ENCODE measurements around the gene OXCT1.

Gene OXCT1

GRCh38 chr5:41785061-41785460 lies 85.2 kb downstream of the OXCT1 start:
- no peak for TF ChIP-seq MYC (IDR thresholded peaks at IDR 0.05; ENCODE audit: low read depth, low read length)
- no peak for TF ChIP-seq POLR2A (IDR thresholded peaks at IDR 0.05; ENCODE audit: extremely low read depth, insufficient read length)
- TF ChIP-seq, protein P1, sequence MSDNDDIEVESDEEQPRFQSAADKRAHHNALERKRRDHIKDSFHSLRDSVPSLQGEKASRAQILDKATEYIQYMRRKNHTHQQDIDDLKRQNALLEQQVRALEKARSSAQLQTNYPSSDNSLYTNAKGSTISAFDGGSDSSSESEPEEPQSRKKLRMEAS (IDR thresholded peaks at IDR 0.05; ENCODE audit: low read depth, low read length): no peak
- TF ChIP-seq CTCF (IDR thresholded peaks at IDR 0.05; ENCODE audit: low read depth, low read length): no peak
- DNase-seq (ENCODE audit: low read depth): no peak
- H3K4me3 ChIP-seq (ENCODE audit: low read depth, low read length): no peak overlapping the region

- TF ChIP-seq, protein P1 (IDR thresholded peaks at IDR 0.05; ENCODE audit: low read depth, low read length): no peak
- TF ChIP-seq CTCF (IDR thresholded peaks at IDR 0.05; ENCODE audit: low read depth, low read length) (no peak), MYC (IDR thresholded peaks at IDR 0.05; ENCODE audit: low read depth, low read length) (no peak), POLR2A (IDR thresholded peaks at IDR 0.05; ENCODE audit: extremely low read depth, insufficient read length) (no peak)
- DNase-seq (ENCODE audit: low read depth): no peak
- no peak overlapping the region for H3K4me3 ChIP-seq (ENCODE audit: low read depth, low read length)
Measured at GRCh38 chr5:41778410-41778809, 91.8 kb downstream of the OXCT1 start.

DNA sequence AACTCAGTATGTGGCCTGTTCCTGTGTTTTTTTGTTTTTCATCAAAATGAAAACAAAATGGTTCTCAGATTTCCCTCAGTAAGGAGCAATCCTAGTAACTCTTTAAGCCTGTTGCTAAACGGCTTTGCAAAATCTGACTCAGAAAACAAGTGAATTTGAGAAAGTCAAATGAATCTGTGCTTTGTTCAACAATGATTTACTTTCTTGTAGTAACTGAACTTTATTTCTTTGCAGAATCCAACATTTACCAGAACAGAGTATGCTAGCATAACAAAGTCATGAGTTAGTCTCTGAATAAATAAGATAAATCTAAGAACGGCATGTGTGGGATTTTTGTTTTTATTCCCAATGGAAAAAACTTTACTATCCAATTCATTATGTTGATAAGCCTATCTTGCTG lies 93.8 kb downstream of the OXCT1 start:
- no peak for DNase-seq (ENCODE audit: low read depth)
- TF ChIP-seq MYC (IDR thresholded peaks at IDR 0.05; ENCODE audit: low read depth, low read length) (no peak), POLR2A (IDR thresholded peaks at IDR 0.05; ENCODE audit: extremely low read depth, insufficient read length) (no peak), CTCF (IDR thresholded peaks at IDR 0.05; ENCODE audit: low read depth, low read length) (no peak)
- TF ChIP-seq, protein P1 (IDR thresholded peaks at IDR 0.05; ENCODE audit: low read depth, low read length): no peak
- no peak overlapping the region for H3K4me3 ChIP-seq (ENCODE audit: low read depth, low read length)

GRCh38 chr5:41773799-41774198 lies 96.4 kb downstream of the OXCT1 start:
- TF ChIP-seq MYC (IDR thresholded peaks at IDR 0.05; ENCODE audit: low read depth, low read length) (no peak), CTCF (IDR thresholded peaks at IDR 0.05; ENCODE audit: low read depth, low read length) (no peak)
- H3K4me3 ChIP-seq (ENCODE audit: low read depth, low read length): no peak overlapping the region
- DNase-seq (ENCODE audit: low read depth): no peak

DNA sequence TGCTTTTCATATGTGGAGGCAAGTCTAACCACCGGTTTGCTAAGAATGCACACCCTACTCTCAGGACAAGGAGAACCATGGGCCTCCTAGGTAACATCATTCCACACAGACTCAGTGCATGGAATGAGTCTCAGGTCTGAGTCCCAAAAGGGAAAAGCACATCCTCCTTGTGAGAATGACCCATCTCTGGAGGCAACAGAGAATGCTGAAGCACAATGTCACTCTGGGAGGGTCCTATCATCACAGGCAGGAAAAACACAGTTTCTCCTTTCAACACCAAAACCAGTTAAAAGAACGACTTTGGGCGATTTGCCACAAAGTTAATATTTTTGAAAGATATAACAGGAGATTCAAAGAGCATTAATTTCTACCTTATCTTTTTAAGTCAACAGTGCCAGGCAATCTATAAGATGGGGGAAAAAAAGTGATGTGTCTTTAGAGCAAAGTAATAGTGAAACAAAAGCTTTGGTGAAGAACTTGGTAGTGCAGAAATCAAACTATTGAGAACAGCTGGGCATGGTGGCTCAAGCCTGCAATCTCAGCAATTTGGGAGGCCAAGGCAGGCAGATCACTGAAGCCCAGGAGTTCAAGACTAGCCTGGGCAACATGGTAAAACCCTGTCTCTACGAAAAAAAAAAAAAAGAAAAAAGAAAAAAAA lies 97.3 kb downstream of the OXCT1 start:
- no peak overlapping the region for H3K4me3 ChIP-seq (ENCODE audit: low read depth, low read length)
- TF ChIP-seq POLR2A (IDR thresholded peaks at IDR 0.05; ENCODE audit: extremely low read depth, insufficient read length) (no peak), MYC (IDR thresholded peaks at IDR 0.05; ENCODE audit: low read depth, low read length) (no peak), CTCF (IDR thresholded peaks at IDR 0.05; ENCODE audit: low read depth, low read length) (no peak)
- TF ChIP-seq, protein P1 (IDR thresholded peaks at IDR 0.05; ENCODE audit: low read depth, low read length): no peak
- DNase-seq (ENCODE audit: low read depth): no peak

DNA sequence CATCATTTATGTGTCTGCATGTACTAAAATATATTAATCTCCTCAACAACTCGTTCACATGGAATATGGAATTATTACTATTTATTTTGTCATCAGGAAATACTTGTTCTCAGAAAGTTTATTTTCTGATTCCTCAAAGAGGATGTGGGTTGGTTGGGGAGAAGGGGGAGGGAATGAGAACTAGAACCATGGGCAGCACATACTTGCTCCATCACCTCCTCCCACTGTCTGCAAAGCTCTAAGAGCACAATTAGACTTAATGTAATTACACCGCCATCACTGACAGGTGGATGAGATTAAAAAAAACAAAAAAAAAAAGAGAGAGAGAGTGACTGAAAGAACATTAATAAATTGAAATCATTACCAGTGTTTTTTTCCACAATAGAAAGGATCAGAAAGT lies 98.2 kb downstream of the OXCT1 start:
- DNase-seq (ENCODE audit: low read depth): no peak
- no peak for TF ChIP-seq POLR2A (IDR thresholded peaks at IDR 0.05; ENCODE audit: extremely low read depth, insufficient read length)
- TF ChIP-seq CTCF (IDR thresholded peaks at IDR 0.05; ENCODE audit: low read depth, low read length): no peak
- TF ChIP-seq, protein P1 (IDR thresholded peaks at IDR 0.05; ENCODE audit: low read depth, low read length): no peak
- no peak for TF ChIP-seq MYC (IDR thresholded peaks at IDR 0.05; ENCODE audit: low read depth, low read length)

More for the DNA sequence above, 98.2 kb downstream of the OXCT1 start:
- H3K4me3 ChIP-seq (ENCODE audit: low read depth, low read length): no peak overlapping the region
